ENCODE measurements around the gene GFOD1. TPM values are rescaled to one million over a fixed set of nuclear protein-coding genes. Genes with fewer than 3 reads are reported as not detected.
"Not testable (repeated sequence)": the region's sequence is repeated elsewhere in the genome, so short reads cannot be mapped to it uniquely, and the experiment has no call there.

GFOD1 gene
- total RNA-seq, 2 experiments from 2014 or later: 8.0 to 8.7 TPM

- H3K9me3 Mint-ChIP-seq (ENCODE audit: insufficient read depth): no peaks in the 10 kb centered on the region
- DNase-seq (no peak), ATAC-seq (no peak)
- no peak overlapping the region for H3K27ac Mint-ChIP-seq
- no peaks in the 10 kb centered on the region for H3K36me3 Mint-ChIP-seq (ENCODE audit: low read depth)
- POLR2A ChIA-PET: no interaction called here
- H3K4me1 Mint-ChIP-seq (ENCODE audit: low read depth): peaks cover 17% of the 10 kb centered on the region
- H3K27me3 Mint-ChIP-seq (ENCODE audit: low read depth): peaks cover 3% of the 10 kb centered on the region
- H3K4me3 Mint-ChIP-seq: no peak overlapping the region
- CTCF ChIA-PET: no interaction called here
Observed at GRCh38 chr6:13524801-13525508, 37.6 kb upstream of the GFOD1 start.

- Mint-ChIP-seq H3K36me3 (ENCODE audit: low read depth) (no peaks in the 10 kb centered on the region), H3K27me3 (ENCODE audit: low read depth) (peaks cover 5% of the 10 kb centered on the region), H3K27ac (no peak overlapping the region), H3K9me3 (ENCODE audit: insufficient read depth) (no peaks in the 10 kb centered on the region), H3K4me1 (ENCODE audit: low read depth) (peaks cover 17% of the 10 kb centered on the region), H3K4me3 (no peak overlapping the region)
- ChIA-PET POLR2A (interaction anchor here (0.6 kb wide), 1 partner anchor 9 kb away, joined by 3 read pairs; no protein-coding TSS in a partner anchor), CTCF (no interaction called here)
- DNase-seq (no peak), ATAC-seq (no peak)
Observed at GRCh38 chr6:13523826-13524622, 36.6 kb upstream of the GFOD1 start.

- ATAC-seq: no peak
- no peaks in the 10 kb centered on the region for H3K9me3 Mint-ChIP-seq (ENCODE audit: insufficient read depth)
- ChIA-PET POLR2A (no interaction called here), CTCF (no interaction called here)
- peaks cover 9% of the 10 kb centered on the region for H3K27me3 Mint-ChIP-seq (ENCODE audit: low read depth)
- no peak overlapping the region for H3K27ac Mint-ChIP-seq
- no peak overlapping the region for H3K4me3 Mint-ChIP-seq
- H3K4me1 Mint-ChIP-seq (ENCODE audit: low read depth): peaks cover 16% of the 10 kb centered on the region
- H3K36me3 Mint-ChIP-seq (ENCODE audit: low read depth): no peaks in the 10 kb centered on the region
- DNase-seq: no peak
Observed at GRCh38 chr6:13522656-13523055, 35.3 kb upstream of the GFOD1 start.

- no peaks in the 10 kb centered on the region for H3K9me3 Mint-ChIP-seq (ENCODE audit: insufficient read depth)
- ATAC-seq (no peak), DNase-seq (no peak)
- no peak overlapping the region for H3K4me3 Mint-ChIP-seq
- H3K36me3 Mint-ChIP-seq (ENCODE audit: low read depth): no peaks in the 10 kb centered on the region
- H3K4me1 Mint-ChIP-seq (ENCODE audit: low read depth): no peaks in the 10 kb centered on the region
- ChIA-PET CTCF (no interaction called here), POLR2A (no interaction called here)
- no peak overlapping the region for H3K27ac Mint-ChIP-seq
- H3K27me3 Mint-ChIP-seq (ENCODE audit: low read depth): peaks cover 12% of the 10 kb centered on the region
Observed at GRCh38 chr6:13519839-13520238, 32.4 kb upstream of the GFOD1 start.

- DNase-seq (no peak), ATAC-seq (no peak)
- H3K27me3 Mint-ChIP-seq (ENCODE audit: low read depth): peaks cover 12% of the 10 kb centered on the region
- no peaks in the 10 kb centered on the region for H3K4me1 Mint-ChIP-seq (ENCODE audit: low read depth)
- no peak overlapping the region for H3K27ac Mint-ChIP-seq
- H3K36me3 Mint-ChIP-seq (ENCODE audit: low read depth): no peaks in the 10 kb centered on the region
- CTCF ChIA-PET: no interaction called here
- H3K4me3 Mint-ChIP-seq: no peak overlapping the region
- POLR2A ChIA-PET: no interaction called here
- no peaks in the 10 kb centered on the region for H3K9me3 Mint-ChIP-seq (ENCODE audit: insufficient read depth)
Observed at GRCh38 chr6:13517116-13517515, 29.7 kb upstream of the GFOD1 start.

GRCh38 chr6:13515912-13516311 is 28.5 kb upstream of the GFOD1 start:
- ATAC-seq (no peak), DNase-seq (no peak)
- ChIA-PET CTCF (no interaction called here), POLR2A (no interaction called here)
- Mint-ChIP-seq H3K4me1 (ENCODE audit: low read depth) (no peaks in the 10 kb centered on the region), H3K4me3 (no peak overlapping the region), H3K27me3 (ENCODE audit: low read depth) (peaks cover 8% of the 10 kb centered on the region), H3K27ac (no peak overlapping the region), H3K9me3 (ENCODE audit: insufficient read depth) (no peaks in the 10 kb centered on the region), H3K36me3 (ENCODE audit: low read depth) (no peaks in the 10 kb centered on the region)

- POLR2A ChIA-PET: no interaction called here
- Mint-ChIP-seq H3K27ac (no peak overlapping the region), H3K4me1 (ENCODE audit: low read depth) (no peaks in the 10 kb centered on the region), H3K9me3 (ENCODE audit: insufficient read depth) (no peaks in the 10 kb centered on the region), H3K36me3 (ENCODE audit: low read depth) (no peaks in the 10 kb centered on the region), H3K4me3 (no peak overlapping the region), H3K27me3 (ENCODE audit: low read depth) (peaks cover 13% of the 10 kb centered on the region)
- CTCF ChIA-PET: no interaction called here
- ATAC-seq (no peak), DNase-seq (no peak)
Observed at GRCh38 chr6:13513626-13514502, 26.5 kb upstream of the GFOD1 start.

- peaks cover 12% of the 10 kb centered on the region for H3K27me3 Mint-ChIP-seq (ENCODE audit: low read depth)
- H3K9me3 Mint-ChIP-seq (ENCODE audit: insufficient read depth): no peaks in the 10 kb centered on the region
- ChIA-PET POLR2A (no interaction called here), CTCF (no interaction called here)
- no peaks in the 10 kb centered on the region for H3K36me3 Mint-ChIP-seq (ENCODE audit: low read depth)
- H3K4me3 Mint-ChIP-seq: no peak overlapping the region
- no peak overlapping the region for H3K27ac Mint-ChIP-seq
- H3K4me1 Mint-ChIP-seq (ENCODE audit: low read depth): no peaks in the 10 kb centered on the region
- ATAC-seq (no peak), DNase-seq (no peak)
Observed at GRCh38 chr6:13512900-13513299, 25.5 kb upstream of the GFOD1 start.

- H3K27ac Mint-ChIP-seq: no peak overlapping the region
- H3K36me3 Mint-ChIP-seq (ENCODE audit: low read depth): no peaks in the 10 kb centered on the region
- no peak for ATAC-seq
- ChIA-PET POLR2A (no interaction called here), CTCF (interaction anchor here (0.6 to 0.8 kb wide), 2 partner anchors 84 to 125 kb away, joined by 3 read pairs; no protein-coding TSS in a partner anchor)
- H3K9me3 Mint-ChIP-seq (ENCODE audit: insufficient read depth): no peaks in the 10 kb centered on the region
- no peak overlapping the region for H3K4me3 Mint-ChIP-seq
- peaks cover 12% of the 10 kb centered on the region for H3K27me3 Mint-ChIP-seq (ENCODE audit: low read depth)
- no peaks in the 10 kb centered on the region for H3K4me1 Mint-ChIP-seq (ENCODE audit: low read depth)
- no peak for DNase-seq
Observed at GRCh38 chr6:13511913-13512717, 24.7 kb upstream of the GFOD1 start.

- H3K27ac Mint-ChIP-seq; ATAC-seq; H3K4me3 Mint-ChIP-seq; DNase-seq; H3K36me3 Mint-ChIP-seq (ENCODE audit: low read depth); H3K4me1 Mint-ChIP-seq (ENCODE audit: low read depth); POLR2A ChIA-PET; H3K9me3 Mint-ChIP-seq (ENCODE audit: insufficient read depth): not testable (repeated sequence)
- CTCF ChIA-PET: interaction anchor here (0.6 to 0.8 kb wide), 2 partner anchors 83 to 124 kb away, joined by 3 read pairs; no protein-coding TSS in a partner anchor
- peaks cover 15% of the 10 kb centered on the region for H3K27me3 Mint-ChIP-seq (ENCODE audit: low read depth)
Observed at GRCh38 chr6:13511141-13511571, 23.8 kb upstream of the GFOD1 start.

- H3K27ac Mint-ChIP-seq; H3K9me3 Mint-ChIP-seq (ENCODE audit: insufficient read depth); CTCF ChIA-PET; H3K4me3 Mint-ChIP-seq; H3K36me3 Mint-ChIP-seq (ENCODE audit: low read depth); POLR2A ChIA-PET; H3K4me1 Mint-ChIP-seq (ENCODE audit: low read depth); ATAC-seq; DNase-seq: not testable (repeated sequence)
- peaks cover 15% of the 10 kb centered on the region for H3K27me3 Mint-ChIP-seq (ENCODE audit: low read depth)
Observed at GRCh38 chr6:13510433-13510832, 23.0 kb upstream of the GFOD1 start.

Measured in activated CD8-positive, alpha-beta T cell treated with anti-CD3 and anti-CD28 coated beads, Interleukin-2, amount 10 ng/mL, durations not matched to agents 7 days and 5 days (primary cell).